Activated CD4-positive, alpha-beta memory T cell treated with anti-CD3 and anti-CD28 coated beads for 36 hours (primary cell): ENCODE results near the gene APOC4. TPM values are rescaled to one million over a fixed set of nuclear protein-coding genes. Genes with fewer than 3 reads are reported as not detected.
"Not testable (repeated sequence)": the region's sequence is repeated elsewhere in the genome, so short reads cannot be mapped to it uniquely, and the experiment has no call there.

Source experiments
- CTCF ChIA-PET: fragments of 350-600 bp; sonication (Branson Sonifier 250); formaldehyde crosslinking; loops from one replicate; lab custom pipeline; 2021; ENCODE audit warnings: antibody characterized with exemption, inconsistent platforms; lab: Charles Lee
- POLR2A ChIA-PET: fragments of 350-600 bp; sonication (Branson Sonifier 250); formaldehyde crosslinking; loops from one replicate; lab custom pipeline; 2021; ENCODE audit warnings: antibody characterized with exemption; lab: Charles Lee
- DNase-seq: peaks from one replicate; pipeline ENCODE4 v3.0.0-alpha.2; 2020
- H3K27ac Mint-ChIP-seq: one replicate; pipeline ENCODE4 v1.8.0; 2021; ENCODE audit warnings: mixed read lengths
- H3K27me3 Mint-ChIP-seq: one replicate; pipeline ENCODE4 v1.8.0; 2021; ENCODE audit warnings: mixed read lengths
- H3K36me3 Mint-ChIP-seq: one replicate; pipeline ENCODE4 v1.8.0; 2021; ENCODE audit warnings: mixed read lengths
- H3K4me1 Mint-ChIP-seq: one replicate; pipeline ENCODE4 v1.8.0; 2021; ENCODE audit warnings: low read depth, mixed read lengths
- H3K4me3 Mint-ChIP-seq: one replicate; pipeline ENCODE4 v1.8.0; 2021; ENCODE audit warnings: mild to moderate bottlenecking, mixed read lengths
- H3K9me3 Mint-ChIP-seq: one replicate; pipeline ENCODE4 v1.8.0; 2021; ENCODE audit warnings: mixed read lengths
- intact Hi-C: fragments of 100-400 bp; cut with micrococcal nuclease; formaldehyde crosslinking; loops from one replicate; pipeline ENCODE4 v1.15.1; 2023
- total RNA-seq, 2 experiments: library from RNA; stranded (reverse); gene quantifications; one replicate each; pipeline ENCODE4 v1.2.3, GENCODE V29; 2021

Gene APOC4
- total RNA-seq, 2 experiments from 2014 or later: not detected

GRCh38 chr19:44968118-44968517, 26.1 kb downstream of the APOC4 start:
- no peak for DNase-seq
- Mint-ChIP-seq H3K36me3 (peaks cover 12% of the 10 kb centered on the region), H3K27me3 (no peaks in the 10 kb centered on the region), H3K9me3 (no peaks in the 10 kb centered on the region), H3K4me1 (no peaks in the 10 kb centered on the region), H3K27ac (no peak overlapping the region), H3K4me3 (no peak overlapping the region)
- ChIA-PET POLR2A (no interaction called here), CTCF (interaction anchor here (1.0 kb wide), 1 partner anchor 20 kb away, joined by 3 read pairs; no protein-coding TSS in a partner anchor)
- intact Hi-C loops: no loop called here

GRCh38 chr19:44968670-44969069, 26.6 kb downstream of the APOC4 start:
- intact Hi-C loops: no loop called here
- no peaks in the 10 kb centered on the region for H3K9me3 Mint-ChIP-seq
- H3K36me3 Mint-ChIP-seq: peaks cover 16% of the 10 kb centered on the region
- no peak overlapping the region for H3K4me3 Mint-ChIP-seq
- H3K27me3 Mint-ChIP-seq: no peaks in the 10 kb centered on the region
- ChIA-PET POLR2A (no interaction called here), CTCF (no interaction called here)
- DNase-seq: no peak
- H3K4me1 Mint-ChIP-seq: no peaks in the 10 kb centered on the region
- H3K27ac Mint-ChIP-seq: no peak overlapping the region

GRCh38 chr19:44969437-44969836, 27.4 kb downstream of the APOC4 start:
- no peak for DNase-seq
- Mint-ChIP-seq H3K4me1 (no peaks in the 10 kb centered on the region), H3K27ac (no peak overlapping the region), H3K4me3 (no peak overlapping the region), H3K27me3 (no peaks in the 10 kb centered on the region), H3K9me3 (no peaks in the 10 kb centered on the region), H3K36me3 (peaks cover 18% of the 10 kb centered on the region)
- CTCF ChIA-PET: no interaction called here
- intact Hi-C loops: no loop called here
- POLR2A ChIA-PET: no interaction called here

- H3K4me3 Mint-ChIP-seq, DNase-seq, CTCF ChIA-PET, intact Hi-C loops, H3K4me1 Mint-ChIP-seq, H3K9me3 Mint-ChIP-seq, H3K27me3 Mint-ChIP-seq, H3K27ac Mint-ChIP-seq: not testable (repeated sequence)
- POLR2A ChIA-PET: interaction anchor here (1.0 kb wide), 1 partner anchor 17 kb away, joined by 3 read pairs; the partner anchor contains the start of gene CLPTM1
- peaks cover 15% of the 10 kb centered on the region for H3K36me3 Mint-ChIP-seq
These were observed 29.4 kb downstream of the APOC4 start for GRCh38 chr19:44971451-44971850.

GRCh38 chr19:44972802-44973201, 30.8 kb downstream of the APOC4 start:
- no peak overlapping the region for H3K4me3 Mint-ChIP-seq
- peaks cover 22% of the 10 kb centered on the region for H3K36me3 Mint-ChIP-seq
- no peaks in the 10 kb centered on the region for H3K27me3 Mint-ChIP-seq
- no peaks in the 10 kb centered on the region for H3K4me1 Mint-ChIP-seq
- no peak for DNase-seq
- CTCF ChIA-PET: no interaction called here
- H3K9me3 Mint-ChIP-seq: no peaks in the 10 kb centered on the region
- POLR2A ChIA-PET: no interaction called here
- intact Hi-C loops: no loop called here
- H3K27ac Mint-ChIP-seq: no peak overlapping the region

GRCh38 chr19:44973982-44974735, 32.1 kb downstream of the APOC4 start:
- CTCF ChIA-PET: interaction anchor here (0.6 to 1.5 kb wide), 2 partner anchors 14 to 403 kb away, joined by 3 to 5 read pairs; no protein-coding TSS in a partner anchor
- Mint-ChIP-seq H3K4me3 (no peak overlapping the region), H3K36me3 (peaks cover 21% of the 10 kb centered on the region), H3K27ac (no peak overlapping the region), H3K4me1 (no peaks in the 10 kb centered on the region), H3K9me3 (no peaks in the 10 kb centered on the region), H3K27me3 (no peaks in the 10 kb centered on the region)
- DNase-seq: no peak
- intact Hi-C loops: no loop called here
- POLR2A ChIA-PET: no interaction called here

- H3K27me3 Mint-ChIP-seq: no peaks in the 10 kb centered on the region
- no peak overlapping the region for H3K4me3 Mint-ChIP-seq
- POLR2A ChIA-PET: no interaction called here
- no peaks in the 10 kb centered on the region for H3K4me1 Mint-ChIP-seq
- no peak for DNase-seq
- CTCF ChIA-PET: interaction anchor here (1.5 kb wide), 1 partner anchor 14 kb away, joined by 5 read pairs; no protein-coding TSS in a partner anchor
- H3K9me3 Mint-ChIP-seq: no peaks in the 10 kb centered on the region
- H3K27ac Mint-ChIP-seq: no peak overlapping the region
- peaks cover 24% of the 10 kb centered on the region for H3K36me3 Mint-ChIP-seq
- intact Hi-C loops: no loop called here
These were observed 32.8 kb downstream of the APOC4 start for GRCh38 chr19:44974857-44975256.

GRCh38 chr19:44975444-44975843, 33.4 kb downstream of the APOC4 start:
- Mint-ChIP-seq H3K9me3 (no peaks in the 10 kb centered on the region), H3K4me1 (no peaks in the 10 kb centered on the region), H3K27ac (no peak overlapping the region), H3K27me3 (no peaks in the 10 kb centered on the region), H3K4me3 (no peak overlapping the region), H3K36me3 (peaks cover 26% of the 10 kb centered on the region)
- intact Hi-C loops: no loop called here
- POLR2A ChIA-PET: no interaction called here
- no peak for DNase-seq
- CTCF ChIA-PET: interaction anchor here (0.7 to 1.5 kb wide), 2 partner anchors 13 kb away, joined by 3 to 5 read pairs; no protein-coding TSS in a partner anchor

- Mint-ChIP-seq H3K27me3 (no peaks in the 10 kb centered on the region), H3K9me3 (no peaks in the 10 kb centered on the region), H3K4me3 (no peak overlapping the region), H3K27ac (no peak overlapping the region), H3K4me1 (no peaks in the 10 kb centered on the region), H3K36me3 (peaks cover 16% of the 10 kb centered on the region)
- intact Hi-C loops: no loop called here
- ChIA-PET POLR2A (no interaction called here), CTCF (no interaction called here)
- DNase-seq: no peak
These were observed 42.0 kb downstream of the APOC4 start for GRCh38 chr19:44984005-44984404.

GRCh38 chr19:44985445-44985844, 43.4 kb downstream of the APOC4 start:
- intact Hi-C loops: no loop called here
- no peak overlapping the region for H3K4me3 Mint-ChIP-seq
- POLR2A ChIA-PET: no interaction called here
- DNase-seq: no peak
- H3K4me1 Mint-ChIP-seq: no peaks in the 10 kb centered on the region
- H3K27me3 Mint-ChIP-seq: no peaks in the 10 kb centered on the region
- CTCF ChIA-PET: no interaction called here
- peaks cover 12% of the 10 kb centered on the region for H3K36me3 Mint-ChIP-seq
- no peak overlapping the region for H3K27ac Mint-ChIP-seq
- H3K9me3 Mint-ChIP-seq: no peaks in the 10 kb centered on the region

GRCh38 chr19:44986389-44986788, 44.4 kb downstream of the APOC4 start:
- intact Hi-C loops: no loop called here
- H3K36me3 Mint-ChIP-seq: peaks cover 12% of the 10 kb centered on the region
- no peaks in the 10 kb centered on the region for H3K4me1 Mint-ChIP-seq
- H3K9me3 Mint-ChIP-seq: no peaks in the 10 kb centered on the region
- CTCF ChIA-PET: interaction anchor here (0.9 kb wide), 1 partner anchor 73 kb away, joined by 5 read pairs; no protein-coding TSS in a partner anchor
- H3K27me3 Mint-ChIP-seq: no peaks in the 10 kb centered on the region
- no peak for DNase-seq
- no peak overlapping the region for H3K27ac Mint-ChIP-seq
- H3K4me3 Mint-ChIP-seq: no peak overlapping the region
- POLR2A ChIA-PET: no interaction called here

GRCh38 chr19:44987148-44987675, 45.2 kb downstream of the APOC4 start:
- Mint-ChIP-seq H3K27ac (no peak overlapping the region), H3K9me3 (no peaks in the 10 kb centered on the region), H3K4me1 (no peaks in the 10 kb centered on the region), H3K27me3 (no peaks in the 10 kb centered on the region), H3K4me3 (no peak overlapping the region), H3K36me3 (peaks cover 12% of the 10 kb centered on the region)
- CTCF ChIA-PET: interaction anchor here (4.6 kb wide), 1 partner anchor 72 kb away, joined by 48 read pairs; no protein-coding TSS in a partner anchor
- intact Hi-C loops: no loop called here
- POLR2A ChIA-PET: no interaction called here
- DNase-seq: no peak
